Neuron (in vitro differentiated cells): ENCODE data around the gene PCDHA4.
A peak's percentile ranks its signal among the peaks of the same experiment; 100 is the strongest.
"Not testable (repeated sequence)": the region's sequence is repeated elsewhere in the genome, so short reads cannot be mapped to it uniquely, and the experiment has no call there.

ENCODE experiments used
- H2AFZ ChIP-seq: one replicate; pipeline ENCODE4 v1.6.1; 2013; ENCODE audit warnings: low read depth, mild to moderate bottlenecking, inconsistent platforms, low read length, moderate library complexity
- H3K27me3 ChIP-seq: one replicate; pipeline ENCODE4 v1.6.1; 2013; ENCODE audit warnings: low read length; ENCODE audit not compliant: insufficient read depth
- H3K36me3 ChIP-seq: one replicate; pipeline ENCODE4 v1.6.1; 2013; ENCODE audit warnings: low read length; ENCODE audit not compliant: insufficient read depth
- H3K4me1 ChIP-seq: one replicate; pipeline ENCODE4 v1.6.1; 2013; ENCODE audit warnings: low read length; ENCODE audit not compliant: insufficient read depth
- H3K4me3 ChIP-seq: 2 replicates; pipeline ENCODE4 v1.5.1; 2013; ENCODE audit warnings: mild to moderate bottlenecking, low read length, moderate library complexity
- H3K9me3 ChIP-seq: one replicate; pipeline ENCODE4 v1.6.1; 2013; ENCODE audit warnings: low read length

The PCDHA4 gene

DNA sequence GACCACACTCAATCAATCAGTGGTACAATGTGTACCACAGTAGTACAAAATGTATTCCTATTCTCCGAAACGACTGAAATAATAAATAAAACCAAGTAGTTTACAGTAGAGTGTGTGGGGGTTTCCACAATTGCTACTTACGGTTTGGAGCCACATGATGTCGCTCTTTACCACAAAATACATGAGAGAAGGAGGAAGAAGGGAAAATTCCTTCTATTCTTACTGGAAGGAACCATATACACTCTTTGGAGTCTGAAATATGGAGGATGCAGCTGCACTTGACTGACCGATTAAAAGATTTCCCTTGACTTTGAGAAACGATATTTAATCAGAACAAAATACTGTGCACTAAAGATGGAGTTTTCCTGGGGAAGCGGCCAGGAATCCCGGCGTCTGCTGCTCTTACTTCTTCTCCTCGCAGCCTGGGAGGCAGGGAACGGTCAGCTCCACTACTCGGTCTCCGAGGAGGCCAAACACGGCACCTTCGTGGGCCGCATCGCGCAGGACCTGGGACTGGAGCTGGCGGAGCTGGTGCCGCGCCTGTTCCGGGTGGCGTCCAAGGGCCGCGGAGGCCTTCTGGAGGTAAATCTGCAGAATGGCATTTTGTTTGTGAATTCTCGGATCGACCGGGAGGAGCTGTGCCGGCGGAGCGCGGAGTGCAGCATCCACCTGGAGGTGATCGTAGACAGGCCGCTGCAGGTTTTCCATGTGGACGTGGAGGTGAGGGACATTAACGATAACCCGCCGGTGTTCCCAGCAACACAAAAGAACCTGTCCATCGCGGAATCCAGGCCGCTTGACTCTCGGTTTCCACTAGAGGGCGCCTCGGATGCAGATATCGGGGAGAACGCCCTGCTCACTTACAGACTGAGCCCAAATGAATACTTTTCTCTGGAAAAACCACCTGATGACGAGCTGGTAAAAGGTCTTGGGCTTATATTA, at the start of gene PCDHA4:
Gene PCDHA4 (plus strand): TSS at position 235 of the 942 bp plus-strand sequence.
- H3K4me1 ChIP-seq, result peaks cover 2% of the 10 kb centered on the region
- H3K9me3 ChIP-seq, result peaks cover 30% of the 10 kb centered on the region
- H3K36me3 ChIP-seq, result peaks cover 15% of the 10 kb centered on the region
- peak within 1 kb of the TSS; percentile 90 for H3K4me3 ChIP-seq
- no peaks in the 10 kb centered on the region for H3K27me3 ChIP-seq
- peak within 1 kb of the TSS; percentile 88 for H2AFZ ChIP-seq

DNA sequence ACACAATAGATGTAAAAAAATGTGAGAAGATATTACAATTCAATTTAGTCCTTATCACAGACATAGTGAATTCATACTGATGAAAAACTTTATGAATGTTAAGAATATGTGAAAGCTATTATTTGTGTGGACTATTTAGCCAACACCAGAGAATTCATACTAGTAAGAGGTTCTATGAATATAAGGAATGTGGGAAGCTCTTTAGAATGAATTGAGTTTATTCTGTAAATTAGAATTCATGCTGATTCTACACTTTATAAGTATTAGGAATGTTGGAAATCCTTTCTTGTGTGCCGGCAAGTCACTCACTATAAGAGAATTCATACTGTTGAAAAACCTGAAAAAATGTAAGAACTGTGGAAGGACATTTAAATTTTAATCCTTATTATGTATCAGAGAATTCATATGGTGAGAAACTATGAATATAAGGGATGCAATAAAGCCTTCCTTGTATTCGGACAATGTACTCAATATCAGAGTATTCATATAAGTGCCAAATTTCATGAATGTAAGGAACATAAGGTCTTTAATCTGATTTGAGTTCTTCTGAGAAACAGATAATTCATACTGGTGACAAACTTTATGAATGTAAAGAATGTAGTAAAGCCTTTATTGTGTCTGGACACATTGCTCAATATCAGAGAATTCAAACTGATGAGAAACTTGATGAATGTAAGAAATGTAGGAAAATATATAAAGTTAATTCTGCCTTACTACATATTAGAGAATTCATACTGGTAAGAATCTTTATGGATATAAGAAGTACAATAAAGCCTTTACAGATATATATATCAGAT, 42.5 kb upstream of the PCDHA4 start:
- Histone ChIP-seq H3K36me3 (no peaks in the 10 kb centered on the region), H2AFZ (no peak overlapping the region), H3K4me1 (no peaks in the 10 kb centered on the region), H3K27me3 (no peaks in the 10 kb centered on the region), H3K9me3 (peaks cover 14% of the 10 kb centered on the region), H3K4me3 (no peak overlapping the region)

DNA sequence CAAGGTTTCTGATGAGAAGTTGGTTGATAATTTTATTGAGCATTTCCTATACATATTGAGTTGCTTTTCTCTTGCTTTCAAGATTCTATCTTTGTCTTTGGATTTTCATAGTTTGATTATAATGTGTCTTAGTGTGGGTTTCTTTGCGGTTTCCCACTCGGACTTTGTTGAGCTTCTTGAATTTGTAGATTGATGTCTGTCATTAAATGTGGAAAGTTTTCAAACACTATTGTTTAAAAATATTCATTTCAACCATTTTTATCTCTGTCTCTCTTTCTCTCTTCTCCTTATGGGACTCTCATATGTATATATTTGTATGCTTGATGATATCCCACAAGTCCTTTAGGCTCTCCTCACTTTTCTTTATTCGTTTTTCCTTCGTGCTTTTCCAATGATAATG, 39.4 kb upstream of the PCDHA4 start:
- H2AFZ ChIP-seq, result no peak overlapping the region
- peaks cover 12% of the 10 kb centered on the region for H3K9me3 ChIP-seq
- H3K4me1 ChIP-seq, result no peaks in the 10 kb centered on the region
- H3K4me3 ChIP-seq, result no peak overlapping the region
- H3K36me3 ChIP-seq, result no peaks in the 10 kb centered on the region
- H3K27me3 ChIP-seq, result no peaks in the 10 kb centered on the region

DNA sequence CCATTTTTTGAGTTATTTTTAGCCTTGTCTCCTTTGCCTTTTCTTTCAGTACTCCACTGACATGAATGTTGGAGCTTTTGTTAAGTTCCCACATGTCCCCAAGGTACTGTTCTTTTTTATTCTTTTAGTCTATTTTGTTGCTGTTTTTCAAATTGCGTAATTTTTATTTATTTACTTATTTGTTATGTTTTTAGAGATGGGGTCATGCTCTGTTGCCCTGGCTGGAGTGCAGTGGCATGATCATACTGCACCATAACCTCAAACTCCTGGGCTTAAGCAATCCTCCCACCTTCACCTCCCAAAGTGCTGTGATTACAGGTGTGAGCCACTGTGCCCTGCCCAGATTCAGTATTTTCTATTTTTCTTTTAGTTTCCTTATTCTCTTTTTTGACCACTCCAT, 26.4 kb upstream of the PCDHA4 start:
- H2AFZ ChIP-seq, result no peak overlapping the region
- no peak overlapping the region for H3K4me3 ChIP-seq
- H3K27me3 ChIP-seq, result no peaks in the 10 kb centered on the region
- H3K36me3 ChIP-seq, result no peaks in the 10 kb centered on the region
- H3K4me1 ChIP-seq, result no peaks in the 10 kb centered on the region
- peaks cover 11% of the 10 kb centered on the region for H3K9me3 ChIP-seq

DNA sequence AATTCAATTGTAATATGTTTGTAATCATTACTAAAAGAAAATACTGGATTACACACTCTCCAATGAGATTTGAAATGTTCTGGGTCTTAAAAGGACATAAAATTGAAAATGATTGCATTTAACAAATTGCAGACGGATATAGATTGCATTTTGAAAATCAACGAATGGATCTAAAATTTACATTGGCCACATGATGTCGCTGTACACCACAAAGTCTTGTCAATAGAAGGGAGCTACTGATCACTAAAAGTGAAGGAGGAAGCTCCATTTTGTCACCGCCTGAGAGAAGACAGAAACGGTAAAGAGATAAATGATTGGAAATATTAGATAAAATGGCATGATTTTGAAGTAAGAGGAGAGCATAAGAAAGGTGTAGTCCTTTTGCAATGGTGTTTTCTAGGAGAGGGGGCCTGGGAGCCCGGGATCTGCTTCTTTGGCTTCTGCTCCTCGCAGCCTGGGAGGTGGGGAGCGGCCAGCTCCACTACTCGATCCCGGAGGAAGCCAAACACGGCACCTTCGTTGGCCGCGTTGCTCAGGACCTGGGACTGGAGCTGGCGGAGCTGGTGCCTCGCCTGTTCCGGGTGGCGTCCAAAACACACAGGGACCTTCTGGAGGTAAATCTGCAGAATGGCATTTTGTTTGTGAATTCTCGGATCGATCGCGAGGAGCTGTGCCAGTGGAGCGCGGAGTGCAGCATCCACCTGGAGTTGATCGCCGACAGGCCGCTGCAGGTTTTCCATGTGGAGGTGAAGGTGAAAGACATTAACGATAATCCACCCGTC, 20.8 kb upstream of the PCDHA4 start, which contains the start of gene PCDHA1:
Gene PCDHA1 (plus strand): TSS at position 236 of the 782 bp plus-strand sequence.
- no peaks in the 10 kb centered on the region for H3K4me1 ChIP-seq
- peaks cover 30% of the 10 kb centered on the region for H3K9me3 ChIP-seq
- H3K27me3 ChIP-seq, result no peaks in the 10 kb centered on the region
- no peaks in the 10 kb centered on the region for H3K36me3 ChIP-seq
- H3K4me3 ChIP-seq, result no peak within 1 kb of the TSS
- no peak within 1 kb of the TSS for H2AFZ ChIP-seq

DNA sequence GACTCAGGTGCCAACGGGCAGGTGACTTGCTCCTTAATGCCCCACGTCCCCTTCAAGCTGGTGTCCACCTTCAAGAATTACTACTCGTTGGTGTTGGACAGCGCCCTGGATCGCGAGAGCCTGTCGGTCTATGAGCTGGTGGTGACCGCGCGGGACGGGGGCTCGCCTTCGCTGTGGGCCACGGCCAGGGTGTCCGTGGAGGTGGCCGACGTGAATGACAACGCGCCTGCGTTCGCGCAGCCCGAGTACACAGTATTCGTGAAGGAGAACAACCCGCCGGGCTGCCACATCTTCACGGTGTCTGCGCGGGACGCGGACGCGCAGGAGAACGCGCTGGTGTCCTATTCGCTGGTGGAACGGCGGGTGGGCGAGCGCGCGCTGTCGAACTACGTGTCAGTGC, 19.4 kb upstream of the PCDHA4 start:
- not testable (repeated sequence) for H2AFZ ChIP-seq, H3K4me1 ChIP-seq, H3K27me3 ChIP-seq, H3K4me3 ChIP-seq, H3K36me3 ChIP-seq
- peaks cover 30% of the 10 kb centered on the region for H3K9me3 ChIP-seq

DNA sequence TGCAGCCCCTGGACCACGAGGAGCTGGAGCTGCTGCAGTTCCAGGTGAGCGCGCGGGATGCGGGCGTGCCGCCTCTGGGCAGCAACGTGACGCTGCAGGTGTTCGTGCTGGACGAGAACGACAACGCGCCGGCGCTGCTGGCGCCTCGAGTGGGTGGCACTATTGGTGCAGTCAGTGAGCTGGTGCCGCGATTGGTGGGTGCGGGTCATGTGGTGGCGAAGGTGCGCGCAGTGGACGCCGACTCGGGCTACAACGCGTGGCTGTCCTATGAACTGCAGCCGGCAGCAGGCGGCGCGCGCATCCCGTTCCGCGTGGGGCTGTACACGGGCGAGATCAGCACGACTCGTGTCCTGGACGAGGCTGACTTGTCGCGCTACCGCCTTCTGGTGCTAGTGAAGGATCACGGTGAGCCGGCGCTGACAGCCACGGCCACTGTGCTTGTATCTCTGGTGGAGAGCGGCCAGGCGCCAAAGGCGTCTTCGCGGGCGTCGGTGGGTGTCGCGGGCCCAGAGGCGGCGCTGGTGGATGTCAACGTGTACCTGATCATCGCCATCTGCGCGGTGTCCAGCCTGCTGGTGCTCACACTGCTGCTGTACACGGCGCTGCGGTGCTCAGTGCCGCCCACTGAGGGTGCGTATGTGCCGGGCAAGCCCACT, 18.9 kb upstream of the PCDHA4 start:
- H3K9me3 ChIP-seq, result peaks cover 30% of the 10 kb centered on the region
- not testable (repeated sequence) for H3K4me3 ChIP-seq

DNA sequence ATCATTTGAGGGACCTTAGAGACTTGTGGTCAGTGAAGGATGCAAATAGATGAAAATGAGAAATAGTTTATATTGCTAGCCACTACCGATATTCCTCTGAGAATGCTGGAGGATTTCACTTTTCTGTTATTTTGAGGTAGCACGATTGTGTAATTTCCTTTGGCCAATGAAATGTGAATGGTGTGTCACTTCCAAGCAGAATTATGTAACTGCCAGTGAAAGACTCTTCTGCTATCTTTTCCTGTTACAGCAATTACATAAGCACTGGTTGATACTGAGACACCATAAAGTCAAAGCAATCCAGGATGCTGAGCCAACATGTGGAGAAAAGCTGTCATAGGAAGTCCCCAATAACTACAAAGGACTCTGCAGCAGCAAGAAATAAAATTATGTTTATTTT, 15.8 kb upstream of the PCDHA4 start:
- Histone ChIP-seq H3K36me3 (no peaks in the 10 kb centered on the region), H3K4me1 (no peaks in the 10 kb centered on the region), H2AFZ (no peak overlapping the region), H3K27me3 (no peaks in the 10 kb centered on the region), H3K4me3 (no peak overlapping the region), H3K9me3 (peaks cover 33% of the 10 kb centered on the region)

More for the DNA sequence above, 18.9 kb upstream of the PCDHA4 start:
- H3K4me1 ChIP-seq, H3K36me3 ChIP-seq, H3K27me3 ChIP-seq, H2AFZ ChIP-seq: not testable (repeated sequence)

DNA sequence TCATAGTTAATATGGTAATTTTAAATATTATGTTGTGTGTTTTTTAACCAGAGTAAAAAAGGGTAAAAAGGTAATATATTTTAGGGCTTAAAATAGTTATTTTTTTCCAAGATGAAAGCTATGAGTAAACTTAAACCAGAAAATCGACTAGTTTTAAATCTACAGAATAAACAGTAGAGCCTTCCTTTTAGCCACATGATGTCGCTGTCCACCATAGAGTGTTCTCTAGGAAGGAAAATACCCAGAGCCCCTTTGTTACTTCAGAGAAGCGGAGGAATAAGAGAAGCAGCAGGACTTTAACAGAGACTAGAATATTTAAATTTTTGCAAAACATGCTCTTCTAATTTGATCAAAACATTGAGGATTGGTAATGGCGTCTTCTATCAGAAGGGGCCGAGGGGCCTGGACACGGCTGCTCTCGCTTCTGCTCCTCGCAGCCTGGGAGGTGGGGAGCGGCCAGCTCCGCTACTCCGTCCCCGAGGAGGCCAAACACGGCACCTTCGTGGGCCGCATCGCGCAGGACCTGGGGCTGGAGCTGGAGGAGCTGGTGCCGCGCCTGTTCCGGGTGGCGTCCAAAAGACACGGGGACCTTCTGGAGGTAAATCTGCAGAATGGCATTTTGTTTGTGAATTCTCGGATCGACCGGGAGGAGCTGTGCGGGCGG, 12.1 kb upstream of the PCDHA4 start, which contains the start of gene PCDHA2:
Gene PCDHA2 (plus strand): TSS at position 258 of the 664 bp plus-strand sequence.
- H2AFZ ChIP-seq, result no peak within 1 kb of the TSS
- H3K27me3 ChIP-seq, result no peaks in the 10 kb centered on the region
- no peaks in the 10 kb centered on the region for H3K36me3 ChIP-seq
- no peaks in the 10 kb centered on the region for H3K4me1 ChIP-seq
- peak within 1 kb of the TSS; percentile 30 for H3K4me3 ChIP-seq
- H3K9me3 ChIP-seq, result peaks cover 20% of the 10 kb centered on the region

DNA sequence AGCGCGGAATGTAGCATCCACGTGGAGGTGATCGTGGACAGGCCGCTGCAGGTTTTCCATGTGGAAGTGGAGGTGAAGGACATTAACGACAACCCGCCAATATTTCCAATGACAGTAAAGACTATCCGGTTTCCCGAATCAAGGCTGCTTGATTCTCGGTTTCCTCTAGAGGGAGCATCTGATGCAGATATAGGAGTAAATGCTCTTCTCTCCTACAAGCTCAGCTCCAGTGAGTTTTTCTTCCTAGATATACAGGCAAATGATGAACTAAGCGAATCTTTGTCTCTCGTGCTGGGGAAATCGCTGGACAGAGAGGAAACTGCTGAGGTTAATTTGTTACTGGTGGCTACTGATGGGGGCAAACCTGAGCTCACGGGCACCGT, 11.6 kb upstream of the PCDHA4 start:
- Histone ChIP-seq H3K4me3 (no peak overlapping the region), H3K9me3 (peaks cover 20% of the 10 kb centered on the region), H3K36me3 (peaks cover 2% of the 10 kb centered on the region), H2AFZ (no peak overlapping the region), H3K27me3 (no peaks in the 10 kb centered on the region), H3K4me1 (no peaks in the 10 kb centered on the region)

DNA sequence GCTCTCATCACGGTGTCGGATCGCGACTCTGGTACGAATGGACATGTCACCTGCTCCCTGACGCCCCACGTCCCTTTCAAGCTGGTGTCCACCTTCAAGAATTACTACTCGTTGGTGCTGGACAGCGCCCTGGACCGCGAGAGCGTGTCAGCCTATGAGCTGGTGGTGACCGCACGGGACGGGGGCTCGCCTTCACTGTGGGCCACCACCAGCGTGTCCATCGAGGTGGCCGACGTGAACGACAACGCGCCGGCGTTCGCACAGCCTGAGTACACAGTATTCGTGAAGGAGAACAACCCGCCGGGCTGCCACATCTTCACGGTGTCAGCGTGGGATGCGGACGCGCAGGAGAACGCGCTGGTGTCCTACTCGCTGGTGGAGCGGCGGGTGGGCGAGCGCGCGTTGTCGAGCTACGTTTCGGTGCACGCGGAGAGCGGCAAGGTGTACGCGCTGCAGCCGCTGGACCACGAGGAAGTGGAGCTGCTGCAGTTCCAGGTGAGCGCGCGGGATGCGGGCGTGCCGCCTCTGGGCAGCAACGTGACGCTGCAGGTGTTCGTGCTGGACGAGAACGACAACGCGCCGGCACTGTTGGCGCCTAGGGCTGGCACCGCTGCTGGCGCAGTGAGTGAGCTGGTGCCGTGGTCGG, 10.7 kb upstream of the PCDHA4 start:
- H3K9me3 ChIP-seq, result peaks cover 28% of the 10 kb centered on the region
- not testable (repeated sequence) for H3K4me3 ChIP-seq, H3K36me3 ChIP-seq

DNA sequence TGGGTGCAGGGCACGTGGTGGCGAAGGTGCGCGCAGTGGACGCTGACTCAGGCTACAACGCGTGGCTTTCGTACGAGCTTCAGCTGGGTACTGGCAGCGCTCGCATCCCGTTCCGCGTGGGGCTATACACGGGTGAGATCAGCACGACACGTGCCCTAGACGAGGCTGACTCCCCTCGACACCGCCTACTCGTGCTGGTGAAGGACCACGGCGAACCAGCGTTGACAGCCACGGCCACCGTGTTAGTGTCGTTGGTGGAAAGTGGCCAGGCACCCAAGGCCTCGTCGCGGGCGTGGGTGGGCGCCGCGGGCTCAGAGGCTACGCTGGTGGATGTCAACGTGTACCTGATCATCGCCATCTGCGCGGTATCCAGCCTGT, 10.2 kb upstream of the PCDHA4 start:
- H2AFZ ChIP-seq, result no peak overlapping the region
- peaks cover 29% of the 10 kb centered on the region for H3K9me3 ChIP-seq
- no peaks in the 10 kb centered on the region for H3K4me1 ChIP-seq
- H3K27me3 ChIP-seq, result no peaks in the 10 kb centered on the region
- no peak overlapping the region for H3K4me3 ChIP-seq
- peaks cover 2% of the 10 kb centered on the region for H3K36me3 ChIP-seq

More for the DNA sequence above, 10.7 kb upstream of the PCDHA4 start:
- not testable (repeated sequence) for H2AFZ ChIP-seq, H3K4me1 ChIP-seq, H3K27me3 ChIP-seq
